Subcutaneous abdominal adipose tissue (tissue), 5 donors: ENCODE data around the gene PDF.
"Not testable (repeated sequence)": the region's sequence is repeated elsewhere in the genome, so short reads cannot be mapped to it uniquely, and the experiment has no call there.

Experiments used
- H3K27ac ChIP-seq: one replicate; pipeline ENCODE4 v1.7.0; 2013; ENCODE audit warnings: low read depth, mild to moderate bottlenecking, inconsistent platforms, low read length, moderate library complexity
- H3K27me3 ChIP-seq, 5 donors: one replicate each; pipeline ENCODE4 v1.7.0; 2013; ENCODE audit warnings: low read length in 5 of 5, inconsistent platforms in 1 of 5; ENCODE audit not compliant: control insufficient read depth in 5 of 5, insufficient read depth in 4 of 5
- H3K36me3 ChIP-seq, 5 donors: one replicate each; pipeline ENCODE4 v1.7.0; 2013; ENCODE audit warnings: low read length in 5 of 5; ENCODE audit not compliant: control insufficient read depth in 5 of 5, insufficient read depth in 5 of 5
- H3K4me1 ChIP-seq, 5 donors: one replicate each; pipeline ENCODE4 v1.7.0; 2013; ENCODE audit warnings: low read length in 5 of 5, mild to moderate bottlenecking in 3 of 5, moderate library complexity in 1 of 5; ENCODE audit not compliant: control insufficient read depth in 5 of 5, insufficient read depth in 5 of 5
- H3K4me3 ChIP-seq, 5 donors: one replicate each; pipeline ENCODE4 v1.7.0; 2013; ENCODE audit warnings: low read length in 5 of 5, low read depth in 1 of 5
- H3K9ac ChIP-seq, 5 donors: one replicate each; pipeline ENCODE4 v1.7.0; 2013; ENCODE audit warnings: low read length in 5 of 5, mild to moderate bottlenecking in 4 of 5, moderate library complexity in 3 of 5
- H3K9me3 ChIP-seq, 5 donors: one replicate each; pipeline ENCODE4 v1.7.0; 2013; ENCODE audit warnings: low read length in 5 of 5; ENCODE audit not compliant: control insufficient read depth in 5 of 5
- donor health status: healthy.
- donor health status: healthy.
- donor health status: healthy.
- donor health status: healthy.
- donor health status: healthy.

PDF gene

GRCh38 chr16:69365901-69366300, 35.5 kb upstream of the PDF start:
- peaks cover 0 to 3% (median 0%) of the 10 kb centered on the region in 5 donors for H3K4me1 ChIP-seq
- peaks cover 17 to 88% (median 74%) of the 10 kb centered on the region in 5 donors for H3K36me3 ChIP-seq
- H3K9me3 ChIP-seq, result no peaks in the 10 kb centered on the region
- H3K27me3 ChIP-seq, result no peaks in the 10 kb centered on the region
- no peak overlapping the region for H3K9ac ChIP-seq
- H3K27ac ChIP-seq, result no peak overlapping the region
- H3K4me3 ChIP-seq, result no peak overlapping the region

- no peaks in the 10 kb centered on the region for H3K27me3 ChIP-seq
- no peaks in the 10 kb centered on the region for H3K9me3 ChIP-seq
- peaks cover 9 to 82% (median 64%) of the 10 kb centered on the region in 5 donors for H3K36me3 ChIP-seq
- H3K4me1 ChIP-seq, result peaks cover 0 to 3% (median 0%) of the 10 kb centered on the region in 5 donors
- H3K9ac ChIP-seq, result no peak overlapping the region
- H3K4me3 ChIP-seq, result no peak overlapping the region
- no peak overlapping the region for H3K27ac ChIP-seq
Measured at GRCh38 chr16:69364088-69364487, 33.7 kb upstream of the PDF start.

GRCh38 chr16:69363281-69363717, 32.9 kb upstream of the PDF start:
- H3K9me3 ChIP-seq, result no peaks in the 10 kb centered on the region
- H3K27ac ChIP-seq, result no peak overlapping the region
- no peak overlapping the region for H3K9ac ChIP-seq
- no peak overlapping the region for H3K4me3 ChIP-seq
- H3K36me3 ChIP-seq, result peaks cover 9 to 75% (median 59%) of the 10 kb centered on the region in 5 donors
- H3K27me3 ChIP-seq, result no peaks in the 10 kb centered on the region
- peaks cover 0 to 3% (median 0%) of the 10 kb centered on the region in 5 donors for H3K4me1 ChIP-seq

GRCh38 chr16:69360070-69360469, 29.7 kb upstream of the PDF start:
- H3K36me3 ChIP-seq, result peaks cover 18 to 68% (median 44%) of the 10 kb centered on the region in 5 donors
- not testable (repeated sequence) for H3K4me3 ChIP-seq, H3K27me3 ChIP-seq, H3K4me1 ChIP-seq, H3K27ac ChIP-seq, H3K9me3 ChIP-seq, H3K9ac ChIP-seq

GRCh38 chr16:69351309-69352027, 21.1 kb upstream of the PDF start, which contains the start of gene TMED6:
TMED6 (minus strand) TSS chr16:69351786; CDS start chr16:69351753, 33 bp downstream.
- H3K4me1 ChIP-seq, result peaks cover 0 to 5% (median 0%) of the 10 kb centered on the region in 5 donors
- no peak within 1 kb of the TSS for H3K4me3 ChIP-seq
- H3K36me3 ChIP-seq, result peaks cover 8 to 38% (median 29%) of the 10 kb centered on the region in 5 donors
- no peaks in the 10 kb centered on the region for H3K27me3 ChIP-seq
- no peak within 1 kb of the TSS for H3K9ac ChIP-seq
- no peak within 1 kb of the TSS for H3K27ac ChIP-seq
- no peaks in the 10 kb centered on the region for H3K9me3 ChIP-seq

GRCh38 chr16:69350536-69351133, 20.2 kb upstream of the PDF start:
- Histone ChIP-seq H3K9me3 (no peaks in the 10 kb centered on the region), H3K4me1 (no peaks in the 10 kb centered on the region), H3K27me3 (no peaks in the 10 kb centered on the region), H3K9ac (no peak overlapping the region), H3K36me3 (peaks cover 2 to 30% (median 22%) of the 10 kb centered on the region in 5 donors), H3K4me3 (no peak overlapping the region), H3K27ac (no peak overlapping the region)

- Histone ChIP-seq H3K36me3 (peaks cover 0 to 24% (median 18%) of the 10 kb centered on the region in 5 donors), H3K4me1 (no peaks in the 10 kb centered on the region), H3K9ac (no peak overlapping the region), H3K4me3 (no peak overlapping the region), H3K27ac (no peak overlapping the region), H3K9me3 (no peaks in the 10 kb centered on the region), H3K27me3 (no peaks in the 10 kb centered on the region)
Measured at GRCh38 chr16:69349536-69349935, 19.1 kb upstream of the PDF start.

- Histone ChIP-seq H3K27ac (no peak overlapping the region), H3K36me3 (peaks cover 1 to 25% (median 17%) of the 10 kb centered on the region in 5 donors), H3K4me1 (no peaks in the 10 kb centered on the region), H3K4me3 (no peak overlapping the region), H3K9ac (no peak overlapping the region), H3K27me3 (no peaks in the 10 kb centered on the region), H3K9me3 (no peaks in the 10 kb centered on the region)
Measured at GRCh38 chr16:69348222-69348621, 17.8 kb upstream of the PDF start.

GRCh38 chr16:69346683-69347082, 16.3 kb upstream of the PDF start:
- peaks cover 12 to 22% (median 18%) of the 10 kb centered on the region in 5 donors for H3K36me3 ChIP-seq
- no peaks in the 10 kb centered on the region for H3K9me3 ChIP-seq
- no peak overlapping the region for H3K27ac ChIP-seq
- no peaks in the 10 kb centered on the region for H3K27me3 ChIP-seq
- no peak overlapping the region for H3K4me3 ChIP-seq
- no peak overlapping the region for H3K9ac ChIP-seq
- H3K4me1 ChIP-seq, result no peaks in the 10 kb centered on the region

GRCh38 chr16:69345923-69346322, 15.5 kb upstream of the PDF start:
- H3K4me1 ChIP-seq, result peaks cover 0 to 4% (median 1%) of the 10 kb centered on the region in 5 donors
- no peak overlapping the region for H3K27ac ChIP-seq
- H3K9me3 ChIP-seq, result no peaks in the 10 kb centered on the region
- H3K36me3 ChIP-seq, result peaks cover 14 to 26% (median 24%) of the 10 kb centered on the region in 5 donors
- no peak overlapping the region for H3K4me3 ChIP-seq
- no peaks in the 10 kb centered on the region for H3K27me3 ChIP-seq
- no peak overlapping the region for H3K9ac ChIP-seq
